IMR-90 (cell line): Measurements from ENCODE around the gene ZNF385D. TPM values are rescaled to one million over a fixed set of nuclear protein-coding genes. Genes with fewer than 3 reads are reported as not detected.

Source experiments
- ATAC-seq: fragments of 200-7000 bp; cut with Tn5 transposase; 2 replicates; pipeline ENCODE4 v1.9.1; 2020; ENCODE audit warnings: low read depth, mild to moderate bottlenecking, moderate library complexity
- BruUV-seq: library from RNA; stranded (reverse); fragments of 400-500 nt; replicated peaks from 2 replicates; lab custom pipeline; 2021; lab: Mats Ljungman, UMichigan
- CTCF ChIA-PET: fragments of 300-600 bp; formaldehyde crosslinking; extraction: SDS; loops from one replicate; lab custom pipeline; 2021; ENCODE audit warnings: antibody characterized with exemption; lab: Yijun Ruan, JAX
- POLR2A ChIA-PET: fragments of 300-600 bp; sonication (Branson Sonifier 250); formaldehyde crosslinking; loops from one replicate; lab custom pipeline; 2022; ENCODE audit warnings: antibody characterized with exemption; ENCODE audit not compliant: unreplicated experiment; lab: Charles Lee
- DNase-seq: peaks from one replicate; pipeline ENCODE4 v3.0.0; 2013
- H2AFZ ChIP-seq: replicated peaks from 2 replicates; pipeline ENCODE3; 2013; ENCODE audit warnings: low read length, mild to moderate bottlenecking; ENCODE audit not compliant: poor library complexity
- H2AK5ac ChIP-seq: 2 replicates; pipeline ENCODE4 v1.6.1; 2013; ENCODE audit warnings: low read depth, low read length, inconsistent platforms
- H2AK9ac ChIP-seq: replicated peaks from 2 replicates; pipeline ENCODE3; 2013; ENCODE audit warnings: mild to moderate bottlenecking, low read depth, low read length, moderate library complexity; ENCODE audit not compliant: poor library complexity
- H2BK120ac ChIP-seq: 2 replicates; pipeline ENCODE4 v1.6.1; 2013; ENCODE audit warnings: low read depth, low read length, inconsistent platforms
- H2BK15ac ChIP-seq: 3 replicates; pipeline ENCODE4 v1.6.1; 2013; ENCODE audit warnings: low read depth, low read length, inconsistent platforms
- H2BK20ac ChIP-seq: 2 replicates; pipeline ENCODE4 v1.6.1; 2013; ENCODE audit warnings: low read depth, mild to moderate bottlenecking, inconsistent platforms, low read length, moderate library complexity
- H2BK5ac ChIP-seq: 2 replicates; pipeline ENCODE4 v1.6.1; 2013; ENCODE audit warnings: mild to moderate bottlenecking, low read depth, low read length, inconsistent platforms; ENCODE audit not compliant: poor library complexity, severe bottlenecking
- H3K14ac ChIP-seq: replicated peaks from 2 replicates; pipeline ENCODE4 v1.6.1; 2013; ENCODE audit warnings: low read depth, low read length, inconsistent platforms
- H3K18ac ChIP-seq: 2 replicates; pipeline ENCODE4 v1.6.1; 2013; ENCODE audit warnings: low read depth, low read length, control low read depth
- H3K23ac ChIP-seq: 2 replicates; pipeline ENCODE4 v1.6.1; 2013; ENCODE audit warnings: low read depth, low read length, inconsistent platforms
- H3K27ac ChIP-seq: 2 replicates; pipeline ENCODE4 v1.5.1; 2013; ENCODE audit warnings: mild to moderate bottlenecking, control low read depth, low read length; ENCODE audit not compliant: insufficient read depth
- H3K27me3 ChIP-seq: 2 replicates; pipeline ENCODE4 v1.6.1; 2013; ENCODE audit warnings: low read length; ENCODE audit not compliant: control insufficient read depth, insufficient read depth
- H3K36me3 ChIP-seq: 2 replicates; pipeline ENCODE4 v1.6.1; 2013; ENCODE audit warnings: low read length, mixed read lengths; ENCODE audit not compliant: control insufficient read depth, insufficient read depth
- H3K4ac ChIP-seq: 2 replicates; pipeline ENCODE4 v1.6.1; 2013; ENCODE audit warnings: low read depth, low read length, inconsistent platforms
- H3K4me1 ChIP-seq: 2 replicates; pipeline ENCODE4 v1.6.1; 2013; ENCODE audit warnings: low read length, mixed read lengths; ENCODE audit not compliant: control insufficient read depth, insufficient read depth
- H3K4me2 ChIP-seq: 2 replicates; pipeline ENCODE4 v1.6.1; 2013; ENCODE audit warnings: low read depth, mild to moderate bottlenecking, control low read depth, low read length, moderate library complexity
- H3K4me3 ChIP-seq: 2 replicates; pipeline ENCODE4 v1.5.1; 2013; ENCODE audit warnings: low read depth, mild to moderate bottlenecking, control low read depth, low read length, moderate library complexity; ENCODE audit not compliant: insufficient read depth
- H3K56ac ChIP-seq: 2 replicates; pipeline ENCODE4 v1.6.1; 2013; ENCODE audit warnings: low read length, inconsistent platforms; ENCODE audit not compliant: insufficient read depth; ENCODE audit errors: extremely low read depth
- H3K79me1 ChIP-seq, 2 experiments: 2 replicates each; pipeline ENCODE4 v1.6.1; 2013; ENCODE audit warnings: low read length in 2 of 2, inconsistent platforms in 1 of 2, low read depth in 1 of 2
- H3K9ac ChIP-seq: 2 replicates; pipeline ENCODE4 v1.6.1; 2013; ENCODE audit warnings: low read depth, low read length, control low read depth
- H3K9me1 ChIP-seq: 2 replicates; pipeline ENCODE4 v1.6.1; 2013; ENCODE audit warnings: low read length, inconsistent platforms; ENCODE audit not compliant: insufficient read depth
- H3K9me3 ChIP-seq: 2 replicates; pipeline ENCODE4 v1.6.1; 2013; ENCODE audit warnings: low read length; ENCODE audit not compliant: control insufficient read depth, insufficient read depth
- H4K20me1 ChIP-seq: 2 replicates; pipeline ENCODE4 v1.6.1; 2013; ENCODE audit warnings: low read length, inconsistent platforms; ENCODE audit not compliant: insufficient read depth
- H4K5ac ChIP-seq: 2 replicates; pipeline ENCODE4 v1.6.1; 2013; ENCODE audit warnings: mild to moderate bottlenecking, low read depth, low read length, control low read depth
- H4K8ac ChIP-seq, 2 experiments: 2 replicates each; pipeline ENCODE4 v1.6.1; 2013; ENCODE audit warnings: low read depth in 2 of 2, low read length in 2 of 2, control low read depth in 1 of 2, inconsistent platforms in 1 of 2
- H4K91ac ChIP-seq: 2 replicates; pipeline ENCODE4 v1.6.1; 2013; ENCODE audit warnings: low read depth, low read length, inconsistent platforms; ENCODE audit not compliant: insufficient read depth
- BHLHE40 ChIP-seq: fragments of 150-350 bp; IDR thresholded peaks from 2 replicates; pipeline ENCODE4 v1.6.1; 2016; ENCODE audit warnings: mild to moderate bottlenecking, low read depth, low read length
- CEBPB ChIP-seq: IDR thresholded peaks from 2 replicates; pipeline ENCODE4 v1.6.1; 2012; ENCODE audit warnings: low read depth, low read length, improper control_type of control experiment
- CHD1 ChIP-seq: IDR thresholded peaks from 2 replicates; pipeline ENCODE4 v1.6.1; 2012; ENCODE audit warnings: low read depth, low read length, improper control_type of control experiment
- ELK1 ChIP-seq: fragments of 150-350 bp; IDR thresholded peaks from 2 replicates; pipeline ENCODE4 v1.6.1; 2016; ENCODE audit warnings: low read depth, mild to moderate bottlenecking, low read length, moderate library complexity, borderline replicate concordance
- FOS ChIP-seq: fragments of 150-350 bp; IDR thresholded peaks from 2 replicates; pipeline ENCODE4 v1.6.1; 2016; ENCODE audit warnings: low read depth, low read length
- MAFK ChIP-seq: IDR thresholded peaks from 2 replicates; pipeline ENCODE4 v1.6.1; 2012; ENCODE audit warnings: low read depth, low read length, improper control_type of control experiment
- MAZ ChIP-seq: IDR thresholded peaks from 2 replicates; pipeline ENCODE4 v1.6.1; 2012; ENCODE audit warnings: low read depth, mild to moderate bottlenecking, low read length, improper control_type of control experiment, moderate library complexity, borderline replicate concordance
- MXI1 ChIP-seq: IDR thresholded peaks from 2 replicates; pipeline ENCODE4 v1.6.1; 2012; ENCODE audit warnings: low read depth, mild to moderate bottlenecking, low read length, moderate library complexity, borderline replicate concordance
- NFE2L2 ChIP-seq: fragments of 150-350 bp; IDR thresholded peaks from 2 replicates; pipeline ENCODE4 v1.6.1; 2016; ENCODE audit warnings: low read depth, mild to moderate bottlenecking, low read length
- POLR2A ChIP-seq: IDR thresholded peaks from 2 replicates; pipeline ENCODE4 v1.6.1; 2012; ENCODE audit warnings: mild to moderate bottlenecking, low read depth, low read length
- RAD21 ChIP-seq: IDR thresholded peaks from 2 replicates; pipeline ENCODE4 v1.6.1; 2012; ENCODE audit warnings: low read length, improper control_type of control experiment
- RCOR1 ChIP-seq: IDR thresholded peaks from 2 replicates; pipeline ENCODE4 v1.6.1; 2012; ENCODE audit warnings: mild to moderate bottlenecking, low read length, improper control_type of control experiment; ENCODE audit not compliant: insufficient replicate concordance
- RFX5 ChIP-seq: IDR thresholded peaks from 2 replicates; pipeline ENCODE4 v1.8.0; 2012; ENCODE audit warnings: low read depth, mild to moderate bottlenecking, low read length, moderate library complexity
- SMC3 ChIP-seq: fragments of 150-350 bp; IDR thresholded peaks from 2 replicates; pipeline ENCODE4 v1.6.1; 2016; ENCODE audit warnings: low read depth, mild to moderate bottlenecking, antibody characterized with exemption, low read length, moderate library complexity
- WGBS, 2 experiments: methylation state at CpG; one replicate each; pipeline versions ENCODE4 v1.1.5 to v1.1.7; 2013; ENCODE audit warnings: missing lambda C conversion rate in 2 of 2; ENCODE audit not compliant: insufficient read length in 1 of 2; ENCODE audit errors: extremely low coverage in 2 of 2; 5-methylcytosine and 5-hydroxymethylcytosine counted together
- dilution Hi-C: fragments of 300-500 bp; cut with HindIII; formaldehyde crosslinking; loops from one replicate; pipeline ENCODE4 v1.14.3; 2018; ENCODE audit warnings: low sequenced_read_pairs; ENCODE audit not compliant: unreplicated experiment
- in situ Hi-C: fragments of 300-500 bp; cut with MboI; formaldehyde crosslinking; loops from 3 replicates; pipeline ENCODE4 v1.14.3; 2019; ENCODE audit warnings: low sequenced_read_pairs, inconsistent platforms, mixed read lengths
- intact Hi-C: fragments of 100-400 bp; cut with micrococcal nuclease; formaldehyde crosslinking; loops from 2 replicates; pipeline ENCODE4 v1.10.0; 2022
- polyA plus RNA-seq, 3 experiments: library from polyadenylated mRNA; depleted of rRNA; stranded (reverse); fragments of >200 nt; gene quantifications; 2 replicates each; pipeline ENCODE4 v1.2.3, GENCODE V29; 2012; ENCODE audit warnings: low replicate concordance in 1 of 3
- total RNA-seq: library from RNA; depleted of rRNA; stranded (reverse); fragments of >200 nt; gene quantifications from 2 replicates; pipeline ENCODE4 v1.2.3, GENCODE V29; 2012
- TF ChIP-seq, protein P1 (sequence below): fragments of 150-350 bp; IDR thresholded peaks from 2 replicates; pipeline ENCODE4 v1.6.1; 2017; ENCODE audit warnings: mild to moderate bottlenecking, antibody characterized with exemption, low read length, low read depth
- TF ChIP-seq, protein P2 (sequence below): conservative IDR thresholded peaks from 2 replicates; pipeline ENCODE4 v1.5.1; 2012; ENCODE audit warnings: mild to moderate bottlenecking, low read depth, low read length, improper control_type of control experiment

The ZNF385D gene
- total and polyA plus RNA-seq, 2 of the 4 experiments (the other 2 are of a cell fraction) = 0.18 to 2.4 TPM

- intact Hi-C loops (loop anchor here (2.0 kb wide), 2 partner anchors 143 to 365 kb away; no protein-coding TSS in a partner anchor), in situ Hi-C loops (no loop called here), dilution Hi-C loops (no loop called here)
- Histone ChIP-seq H2AFZ (no peak overlapping the region), H3K4ac (no peak overlapping the region), H3K79me1 (no peaks in the 10 kb centered on the region), H2BK5ac (no peak overlapping the region), H2AK5ac (no peak overlapping the region), H2BK120ac (no peak overlapping the region), H3K36me3 (no peaks in the 10 kb centered on the region), H3K4me2 (no peak overlapping the region), H4K91ac (no peak overlapping the region), H4K5ac (no peak overlapping the region), H3K23ac (no peak overlapping the region), H4K20me1 (no peaks in the 10 kb centered on the region), H2BK20ac (no peak overlapping the region), H3K27me3 (no peaks in the 10 kb centered on the region; the same call in none of the 2 replicates), H3K14ac (no peak overlapping the region), H2BK15ac (no peak overlapping the region), H4K8ac (no peak overlapping the region), H3K4me1 (no peaks in the 10 kb centered on the region), H3K9me3 (no peaks in the 10 kb centered on the region), H3K4me3 (no peak overlapping the region), H3K18ac (no peak overlapping the region), H3K56ac (no peak overlapping the region), H3K9me1 (no peaks in the 10 kb centered on the region), H2AK9ac (no peak overlapping the region), H3K27ac (no peak overlapping the region), H3K9ac (no peak overlapping the region)
- no TSS peak for BruUV-seq
- TF ChIP-seq, protein P1, sequence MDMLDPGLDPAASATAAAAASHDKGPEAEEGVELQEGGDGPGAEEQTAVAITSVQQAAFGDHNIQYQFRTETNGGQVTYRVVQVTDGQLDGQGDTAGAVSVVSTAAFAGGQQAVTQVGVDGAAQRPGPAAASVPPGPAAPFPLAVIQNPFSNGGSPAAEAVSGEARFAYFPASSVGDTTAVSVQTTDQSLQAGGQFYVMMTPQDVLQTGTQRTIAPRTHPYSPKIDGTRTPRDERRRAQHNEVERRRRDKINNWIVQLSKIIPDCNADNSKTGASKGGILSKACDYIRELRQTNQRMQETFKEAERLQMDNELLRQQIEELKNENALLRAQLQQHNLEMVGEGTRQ = no peak
- no peak for TF ChIP-seq MAZ
- TF ChIP-seq SMC3 = no peak
- no peak for TF ChIP-seq MAFK
- TF ChIP-seq CEBPB = no peak
- TF ChIP-seq RCOR1 = no peak
- no peak for TF ChIP-seq RFX5
- TF ChIP-seq POLR2A = no peak
- TF ChIP-seq MXI1 = no peak
- TF ChIP-seq BHLHE40 = no peak
- TF ChIP-seq ELK1 = no peak
- TF ChIP-seq NFE2L2 = no peak
- no peak for TF ChIP-seq FOS
- no peak for TF ChIP-seq CHD1
- no peak for TF ChIP-seq RAD21
- TF ChIP-seq, protein P2, sequence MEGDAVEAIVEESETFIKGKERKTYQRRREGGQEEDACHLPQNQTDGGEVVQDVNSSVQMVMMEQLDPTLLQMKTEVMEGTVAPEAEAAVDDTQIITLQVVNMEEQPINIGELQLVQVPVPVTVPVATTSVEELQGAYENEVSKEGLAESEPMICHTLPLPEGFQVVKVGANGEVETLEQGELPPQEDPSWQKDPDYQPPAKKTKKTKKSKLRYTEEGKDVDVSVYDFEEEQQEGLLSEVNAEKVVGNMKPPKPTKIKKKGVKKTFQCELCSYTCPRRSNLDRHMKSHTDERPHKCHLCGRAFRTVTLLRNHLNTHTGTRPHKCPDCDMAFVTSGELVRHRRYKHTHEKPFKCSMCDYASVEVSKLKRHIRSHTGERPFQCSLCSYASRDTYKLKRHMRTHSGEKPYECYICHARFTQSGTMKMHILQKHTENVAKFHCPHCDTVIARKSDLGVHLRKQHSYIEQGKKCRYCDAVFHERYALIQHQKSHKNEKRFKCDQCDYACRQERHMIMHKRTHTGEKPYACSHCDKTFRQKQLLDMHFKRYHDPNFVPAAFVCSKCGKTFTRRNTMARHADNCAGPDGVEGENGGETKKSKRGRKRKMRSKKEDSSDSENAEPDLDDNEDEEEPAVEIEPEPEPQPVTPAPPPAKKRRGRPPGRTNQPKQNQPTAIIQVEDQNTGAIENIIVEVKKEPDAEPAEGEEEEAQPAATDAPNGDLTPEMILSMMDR = no peak
- DNase-seq (no peak), ATAC-seq (no peak)
- CTCF ChIA-PET = no interaction called here
- POLR2A ChIA-PET = no interaction called here
- no CpG with 5 or more reads among the region's 6 CpGs for WGBS, 2 experiments
Observed at GRCh38 chr3:21751886-21752285, 876 bp upstream of the ZNF385D start.
